CD4-positive, alpha-beta T cell treated with Interleukin-17A for 4 hours (primary cell): ENCODE data around the gene LRRTM3.

Source experiments
- DNase-seq: peaks from one replicate; pipeline ENCODE4 v3.0.0-alpha.2; 2020; ENCODE audit warnings: mixed read lengths

Gene LRRTM3

DNA sequence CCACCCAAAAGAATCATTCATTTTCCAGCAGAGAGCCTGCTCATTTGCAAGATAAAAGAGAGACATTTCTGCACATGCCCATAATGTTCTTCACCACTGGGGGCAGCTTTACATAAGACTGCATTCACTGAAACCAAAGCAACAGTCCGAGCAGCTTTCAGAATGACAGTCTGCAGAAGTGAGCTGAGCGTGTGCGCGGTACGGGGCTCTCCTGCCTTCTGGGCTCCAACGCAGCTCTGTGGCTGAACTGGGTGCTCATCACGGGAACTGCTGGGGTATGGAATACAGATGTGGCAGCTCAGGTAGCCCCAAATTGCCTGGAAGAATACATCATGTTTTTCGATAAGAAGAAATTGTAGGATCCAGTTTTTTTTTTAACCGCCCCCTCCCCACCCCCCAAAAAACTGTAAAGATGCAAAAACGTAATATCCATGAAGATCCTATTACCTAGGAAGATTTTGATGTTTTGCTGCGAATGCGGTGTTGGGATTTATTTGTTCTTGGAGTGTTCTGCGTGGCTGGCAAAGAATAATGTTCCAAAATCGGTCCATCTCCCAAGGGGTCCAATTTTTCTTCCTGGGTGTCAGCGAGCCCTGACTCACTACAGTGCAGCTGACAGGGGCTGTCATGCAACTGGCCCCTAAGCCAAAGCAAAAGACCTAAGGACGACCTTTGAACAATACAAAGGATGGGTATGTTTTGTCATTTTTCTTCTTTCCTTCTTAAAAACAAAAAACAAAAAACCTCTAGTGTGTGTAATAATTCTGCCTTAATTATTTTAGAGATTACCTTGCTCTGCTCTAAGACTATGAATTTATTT, at the start of gene LRRTM3:
LRRTM3 (plus strand) TSS at position 141 of the 820 bp plus-strand sequence.
- DNase-seq, result no peak

DNA sequence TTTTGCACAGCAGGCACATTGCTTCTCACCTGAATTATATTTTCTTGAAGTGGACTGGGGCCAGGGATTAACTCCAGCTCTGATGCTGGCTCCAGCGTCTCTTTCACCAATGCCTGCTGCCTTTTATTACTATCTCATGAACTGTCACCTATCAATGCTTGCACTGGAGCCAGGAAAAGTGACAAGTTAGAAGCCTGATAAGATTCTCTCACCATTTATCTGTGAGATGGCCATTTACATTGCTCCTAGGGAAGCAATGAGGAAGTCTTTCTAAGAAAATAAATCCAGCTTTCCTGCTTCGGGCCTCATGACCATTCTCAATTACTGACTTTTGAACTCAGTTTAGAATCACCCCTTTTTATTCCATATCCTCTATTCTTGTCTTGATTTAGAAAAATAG, 48.5 kb upstream of the LRRTM3 start:
- DNase-seq, result no peak

DNA sequence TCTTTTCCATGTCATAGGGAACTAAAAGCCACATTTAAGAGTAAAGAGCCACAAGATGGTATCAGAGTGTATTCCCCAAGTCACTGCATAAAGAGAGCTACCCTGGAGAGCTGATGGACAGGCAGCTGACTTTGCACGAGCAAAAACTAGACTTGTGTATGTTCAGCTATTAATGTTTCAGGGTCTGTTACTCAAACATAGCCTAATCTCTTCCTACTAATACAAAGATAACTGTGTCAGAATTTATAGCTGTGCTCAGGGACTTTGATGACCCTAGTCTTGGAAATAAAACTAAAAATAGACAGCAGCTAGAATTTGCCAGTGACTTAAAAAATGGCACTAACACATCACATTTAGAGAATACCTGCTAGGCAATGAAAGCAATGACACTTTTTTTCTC, 45.5 kb upstream of the LRRTM3 start:
- no peak for DNase-seq

DNA sequence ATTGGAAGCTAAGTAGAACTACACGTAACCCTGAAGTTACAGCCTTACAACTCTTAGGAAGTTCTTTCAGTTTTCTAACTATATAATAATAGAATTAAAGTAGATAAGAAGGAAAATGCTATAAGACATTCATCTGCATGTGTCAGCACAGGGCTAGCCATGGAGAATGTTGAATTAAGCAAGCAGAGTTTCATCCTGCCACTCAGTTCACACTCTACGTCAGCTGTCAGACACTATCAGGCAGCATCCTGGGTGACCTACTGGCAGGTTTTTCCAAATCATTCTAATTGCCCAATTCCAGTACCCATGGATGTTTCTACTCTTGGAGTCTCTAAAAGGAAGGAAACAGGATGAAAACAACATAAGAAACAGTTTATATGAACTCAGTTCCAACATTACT, 45.0 kb upstream of the LRRTM3 start:
- DNase-seq, result no peak

DNA sequence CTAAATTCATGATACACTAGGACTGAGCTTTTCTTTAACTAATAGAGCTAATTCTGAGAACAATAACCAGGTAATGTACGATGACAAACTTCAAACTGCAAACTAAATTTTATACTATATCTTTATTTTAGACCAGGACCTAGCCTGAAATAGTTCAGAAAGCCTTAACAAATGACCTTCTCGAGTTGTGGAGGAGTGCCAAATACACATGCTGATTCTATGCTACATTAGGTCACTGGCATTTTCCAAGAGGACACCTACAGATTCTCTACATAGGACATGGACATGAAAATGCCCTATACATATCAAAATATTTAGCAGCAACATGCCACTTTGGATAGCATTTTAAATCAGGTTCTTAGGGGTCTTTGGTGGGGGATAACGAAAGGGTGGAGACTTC, 44.0 kb upstream of the LRRTM3 start:
- no peak for DNase-seq

DNA sequence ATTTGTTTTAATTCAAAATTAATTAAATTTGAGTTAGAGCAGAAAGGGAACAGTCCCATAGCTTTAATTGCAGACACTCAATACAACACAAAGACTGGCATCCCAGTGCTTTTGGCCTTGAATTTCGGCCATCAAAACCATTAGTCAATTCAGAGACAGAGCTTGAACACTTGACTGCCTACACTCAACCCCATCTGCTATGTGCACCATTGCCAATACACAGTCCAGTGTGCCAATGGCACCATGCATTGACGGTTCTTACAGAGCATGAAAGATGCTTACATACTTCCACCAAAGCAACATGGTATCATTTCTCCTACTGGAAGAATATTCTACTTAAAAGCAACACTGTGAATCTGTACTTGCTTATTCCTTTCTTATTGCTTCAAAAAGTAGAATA, 43.6 kb upstream of the LRRTM3 start:
- no peak for DNase-seq

DNA sequence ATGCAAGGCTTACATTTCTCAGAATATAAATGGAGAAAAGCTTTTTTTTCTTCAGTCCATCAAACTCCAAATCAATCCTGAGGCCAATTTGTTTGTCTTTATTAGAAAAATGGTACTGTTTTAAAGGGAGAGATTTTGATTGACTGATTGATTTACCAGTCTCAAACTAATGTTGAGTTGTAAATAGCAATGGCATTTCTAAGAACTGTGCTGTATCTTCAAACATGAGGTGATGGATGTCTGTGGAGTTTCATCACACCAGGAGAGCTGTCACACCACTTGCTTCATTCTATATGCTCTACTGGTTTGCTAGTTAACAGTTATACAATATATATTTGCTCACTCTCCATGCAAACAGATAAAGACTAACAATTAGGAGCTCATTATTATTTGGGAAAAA, 39.0 kb upstream of the LRRTM3 start:
- no peak for DNase-seq

DNA sequence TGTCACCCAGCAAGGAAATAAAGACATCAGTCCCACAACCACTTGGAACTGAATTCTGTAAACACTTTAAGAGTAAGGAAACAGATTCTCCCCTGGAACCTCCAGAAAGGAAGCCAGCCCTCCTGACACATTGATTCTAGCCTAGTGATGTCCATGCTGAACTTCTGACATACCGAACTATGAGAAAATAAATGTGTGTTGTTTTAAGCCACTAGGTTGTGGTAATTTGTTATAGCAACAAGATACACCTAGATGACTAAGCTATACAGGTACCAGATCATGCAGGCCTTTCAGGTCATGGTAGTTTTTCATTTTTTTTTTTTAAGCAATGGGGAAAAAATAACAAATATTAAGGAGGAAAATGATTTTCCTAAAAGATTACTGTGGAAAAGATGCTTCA, 37.6 kb upstream of the LRRTM3 start:
- no peak for DNase-seq

DNA sequence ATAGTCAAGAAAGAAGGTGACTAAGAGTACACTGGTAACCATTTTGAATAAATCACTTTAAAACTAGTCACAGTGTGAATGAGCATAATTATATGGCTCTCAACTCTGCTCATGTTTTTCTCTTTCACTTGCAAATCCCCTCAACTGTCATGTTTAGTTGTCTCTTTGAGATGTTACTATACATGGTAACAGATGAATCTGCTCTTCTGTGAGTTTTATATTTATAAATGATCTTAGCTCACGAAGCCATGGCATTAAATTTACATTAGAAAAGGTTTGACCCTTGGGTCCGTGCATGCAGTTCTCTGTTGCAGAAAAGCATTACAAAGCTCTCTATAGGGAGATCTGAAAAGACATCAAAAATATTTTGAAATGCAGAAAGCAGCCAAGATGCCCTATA, 33.0 kb upstream of the LRRTM3 start:
- no peak for DNase-seq

DNA sequence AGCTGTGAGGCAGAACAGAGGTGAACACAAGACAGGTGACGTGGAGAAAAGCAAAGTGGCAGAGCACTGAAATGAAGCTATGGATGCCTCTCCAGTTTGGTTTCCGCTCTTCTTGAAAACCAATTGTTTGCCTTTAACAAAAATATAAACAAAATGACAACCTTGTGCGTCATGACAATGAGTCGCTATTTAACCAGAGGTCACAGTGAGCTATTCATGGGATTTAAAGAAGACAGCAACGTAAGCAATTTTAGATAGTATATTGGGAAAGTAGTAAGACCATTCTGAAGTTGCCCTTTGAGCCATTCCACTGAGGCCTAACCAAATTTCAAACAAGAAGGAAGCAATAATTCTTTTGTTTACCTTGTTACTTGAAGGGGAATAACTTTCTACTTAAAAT, 15.2 kb upstream of the LRRTM3 start:
- no peak for DNase-seq

DNA sequence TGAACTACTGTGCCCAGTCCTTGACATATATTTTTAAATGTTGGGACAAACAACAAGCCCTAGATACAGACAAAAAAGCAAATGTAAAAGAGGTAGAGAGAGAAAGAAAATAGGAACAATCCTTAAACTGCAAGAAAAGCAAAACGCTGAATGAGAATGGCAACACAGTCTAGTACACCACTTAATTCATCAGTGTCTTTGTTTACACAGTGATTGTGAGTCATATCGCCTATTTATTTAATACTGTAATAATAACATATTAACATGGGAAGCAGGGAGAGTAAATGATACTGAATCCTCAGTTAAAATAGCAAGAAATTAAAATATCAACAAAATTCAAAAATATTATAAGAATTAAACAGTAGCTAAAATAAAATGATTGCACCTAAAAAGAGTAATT, 9.8 kb upstream of the LRRTM3 start:
- no peak for DNase-seq

DNA sequence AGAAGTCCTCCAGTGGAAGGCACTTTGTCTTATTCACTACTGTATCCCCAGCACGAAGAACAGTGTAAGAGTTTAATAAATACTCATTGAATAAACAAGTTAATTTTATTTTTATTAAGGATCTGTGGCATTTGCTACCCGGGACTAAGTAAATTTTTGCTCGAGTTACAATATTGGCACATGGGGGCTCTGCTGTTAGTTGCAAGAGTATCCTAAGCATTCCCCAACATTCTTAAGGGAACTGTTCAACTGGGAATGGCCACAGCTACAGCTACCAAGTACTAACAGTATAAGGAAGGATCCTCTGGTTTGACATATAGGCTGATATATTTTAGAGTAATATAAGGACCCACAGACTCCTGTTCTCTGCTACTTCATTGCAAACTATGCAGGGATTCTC, 8.7 kb upstream of the LRRTM3 start:
- no peak for DNase-seq

DNA sequence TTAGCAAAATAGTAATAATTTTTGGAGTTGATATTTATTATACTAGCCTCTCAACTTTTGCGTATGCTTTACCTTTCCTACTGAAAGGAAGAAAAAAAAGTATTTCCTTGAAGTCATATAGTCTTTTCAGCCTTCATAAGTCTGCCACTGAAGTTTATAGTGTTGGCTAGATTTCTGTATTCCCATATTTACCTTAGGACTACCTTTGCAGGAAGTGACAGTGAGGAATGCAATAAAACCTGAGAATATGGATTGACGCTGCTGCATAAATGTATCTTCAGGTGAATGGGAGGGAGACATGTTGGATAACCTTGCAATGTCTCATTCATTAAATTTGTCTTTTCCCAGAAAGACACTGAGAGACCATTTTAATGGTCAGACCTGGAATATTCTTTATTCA, 6.6 kb upstream of the LRRTM3 start:
- DNase-seq, result no peak

DNA sequence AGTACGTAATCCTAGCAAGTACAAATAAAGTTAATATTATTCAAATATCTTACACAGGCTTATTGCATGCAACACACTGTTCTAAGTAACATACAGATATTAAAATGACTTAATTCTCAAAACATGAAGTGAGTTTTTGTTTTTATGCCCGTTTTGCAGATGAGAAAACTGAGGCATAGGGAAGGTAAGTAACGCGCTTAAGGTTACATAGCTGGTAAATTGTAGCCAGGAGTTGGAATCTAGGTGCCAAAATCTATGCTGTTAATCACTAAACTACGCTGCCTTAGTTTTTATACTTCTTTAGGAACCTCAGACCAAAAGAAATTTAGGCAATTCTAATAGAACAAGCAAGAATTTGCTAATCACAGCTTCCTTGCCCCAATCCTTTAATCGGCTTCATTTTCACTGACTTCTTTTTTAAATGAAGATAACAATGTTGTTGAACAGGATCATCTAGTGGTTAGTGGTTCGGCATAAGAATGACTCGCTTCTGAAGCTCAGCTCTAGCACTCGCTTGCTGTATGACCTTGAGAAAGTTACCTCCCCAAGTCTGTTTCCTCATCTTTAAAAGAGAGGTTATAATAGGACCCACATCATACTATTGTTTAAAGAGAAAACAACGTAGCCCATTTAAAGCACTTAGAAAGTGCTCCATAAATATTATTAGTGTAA, 1.0 kb upstream of the LRRTM3 start:
- no peak for DNase-seq

DNA sequence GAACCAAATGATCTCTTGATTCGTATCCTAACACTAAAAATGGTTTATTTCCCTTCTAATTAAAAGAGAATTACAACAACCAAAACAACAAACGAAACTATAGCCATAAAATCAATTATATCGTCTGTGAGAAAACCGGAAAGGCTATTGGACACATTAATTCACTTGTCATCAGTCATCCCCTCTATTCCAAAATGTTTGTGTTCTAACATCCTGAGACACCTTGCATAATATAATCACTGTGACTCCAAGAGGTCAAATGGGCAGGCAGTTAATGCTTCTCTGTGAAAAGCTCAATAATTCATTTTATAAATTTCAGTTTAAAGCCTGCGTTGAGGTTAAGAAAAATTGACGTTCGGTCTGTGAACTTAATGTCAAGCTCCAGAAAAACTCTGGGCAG, 463 bp upstream of the LRRTM3 start:
- DNase-seq, result no peak

DNA sequence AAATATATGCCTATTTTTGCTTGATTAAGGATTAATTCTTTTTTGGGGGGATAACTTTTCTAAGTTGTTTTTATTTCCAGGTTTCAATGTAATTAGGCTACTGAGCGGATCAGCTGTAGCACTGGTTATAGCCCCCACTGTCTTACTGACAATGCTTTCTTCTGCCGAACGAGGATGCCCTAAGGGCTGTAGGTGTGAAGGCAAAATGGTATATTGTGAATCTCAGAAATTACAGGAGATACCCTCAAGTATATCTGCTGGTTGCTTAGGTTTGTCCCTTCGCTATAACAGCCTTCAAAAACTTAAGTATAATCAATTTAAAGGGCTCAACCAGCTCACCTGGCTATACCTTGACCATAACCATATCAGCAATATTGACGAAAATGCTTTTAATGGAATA, 1.0 kb downstream of the LRRTM3 start:
- no peak for DNase-seq

DNA sequence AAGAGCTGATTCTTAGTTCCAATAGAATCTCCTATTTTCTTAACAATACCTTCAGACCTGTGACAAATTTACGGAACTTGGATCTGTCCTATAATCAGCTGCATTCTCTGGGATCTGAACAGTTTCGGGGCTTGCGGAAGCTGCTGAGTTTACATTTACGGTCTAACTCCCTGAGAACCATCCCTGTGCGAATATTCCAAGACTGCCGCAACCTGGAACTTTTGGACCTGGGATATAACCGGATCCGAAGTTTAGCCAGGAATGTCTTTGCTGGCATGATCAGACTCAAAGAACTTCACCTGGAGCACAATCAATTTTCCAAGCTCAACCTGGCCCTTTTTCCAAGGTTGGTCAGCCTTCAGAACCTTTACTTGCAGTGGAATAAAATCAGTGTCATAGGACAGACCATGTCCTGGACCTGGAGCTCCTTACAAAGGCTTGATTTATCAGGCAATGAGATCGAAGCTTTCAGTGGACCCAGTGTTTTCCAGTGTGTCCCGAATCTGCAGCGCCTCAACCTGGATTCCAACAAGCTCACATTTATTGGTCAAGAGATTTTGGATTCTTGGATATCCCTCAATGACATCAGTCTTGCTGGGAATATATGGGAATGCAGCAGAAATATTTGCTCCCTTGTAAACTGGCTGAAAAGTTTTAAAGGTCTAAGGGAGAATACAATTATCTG, 1.6 kb downstream of the LRRTM3 start:
- DNase-seq, result no peak

DNA sequence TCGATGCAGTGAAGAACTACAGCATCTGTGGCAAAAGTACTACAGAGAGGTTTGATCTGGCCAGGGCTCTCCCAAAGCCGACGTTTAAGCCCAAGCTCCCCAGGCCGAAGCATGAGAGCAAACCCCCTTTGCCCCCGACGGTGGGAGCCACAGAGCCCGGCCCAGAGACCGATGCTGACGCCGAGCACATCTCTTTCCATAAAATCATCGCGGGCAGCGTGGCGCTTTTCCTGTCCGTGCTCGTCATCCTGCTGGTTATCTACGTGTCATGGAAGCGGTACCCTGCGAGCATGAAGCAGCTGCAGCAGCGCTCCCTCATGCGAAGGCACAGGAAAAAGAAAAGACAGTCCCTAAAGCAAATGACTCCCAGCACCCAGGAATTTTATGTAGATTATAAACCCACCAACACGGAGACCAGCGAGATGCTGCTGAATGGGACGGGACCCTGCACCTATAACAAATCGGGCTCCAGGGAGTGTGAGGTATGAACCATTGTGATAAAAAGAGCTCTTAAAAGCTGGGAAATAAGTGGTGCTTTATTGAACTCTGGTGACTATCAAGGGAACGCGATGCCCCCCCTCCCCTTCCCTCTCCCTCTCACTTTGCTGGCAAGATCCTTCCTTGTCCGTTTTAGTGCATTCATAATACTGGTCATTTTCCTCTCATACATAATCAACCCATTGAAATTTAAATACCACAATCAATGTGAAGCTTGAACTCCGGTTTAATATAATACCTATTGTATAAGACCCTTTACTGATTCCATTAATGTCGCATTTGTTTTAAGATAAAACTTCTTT, 2.3 kb downstream of the LRRTM3 start:
- no peak for DNase-seq

DNA sequence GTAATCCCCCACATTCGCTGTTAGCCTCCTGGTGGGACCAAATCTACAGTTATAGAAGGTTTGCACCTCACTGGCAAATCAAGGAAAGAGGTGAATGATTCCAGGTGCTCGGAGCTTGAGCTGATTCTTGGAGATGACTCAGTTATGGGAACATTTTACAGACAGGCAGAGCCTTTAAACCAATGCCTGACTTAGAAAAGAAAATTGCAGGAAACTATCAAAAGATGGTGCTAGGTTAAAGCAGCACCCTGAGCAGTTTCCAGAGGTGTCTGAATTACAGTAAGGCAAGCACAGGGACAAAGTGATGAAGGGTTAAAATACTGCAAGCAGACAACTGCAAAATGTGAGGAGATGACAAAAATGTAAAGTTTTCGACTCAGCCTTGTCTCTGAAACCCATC, 2.9 kb downstream of the LRRTM3 start:
- no peak for DNase-seq

DNA sequence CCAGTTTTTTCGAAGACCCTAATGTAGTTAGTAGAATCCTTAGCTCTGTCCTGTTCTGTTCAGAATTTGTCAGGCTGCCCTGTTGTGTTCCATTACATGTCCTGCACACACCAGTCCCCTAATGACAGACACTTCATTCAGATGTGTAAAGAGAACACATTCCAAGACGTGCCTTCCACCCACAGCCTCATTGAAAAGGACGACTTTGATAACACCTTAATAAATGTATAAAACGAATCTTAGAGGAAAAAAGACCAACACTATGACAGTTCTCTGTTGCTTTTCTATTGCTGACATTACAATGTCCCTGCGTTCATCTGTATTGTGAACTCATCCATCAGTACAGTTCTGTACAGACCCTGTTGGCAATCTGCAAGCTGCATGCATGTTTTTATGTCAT, 3.5 kb downstream of the LRRTM3 start:
- DNase-seq, result no peak

DNA sequence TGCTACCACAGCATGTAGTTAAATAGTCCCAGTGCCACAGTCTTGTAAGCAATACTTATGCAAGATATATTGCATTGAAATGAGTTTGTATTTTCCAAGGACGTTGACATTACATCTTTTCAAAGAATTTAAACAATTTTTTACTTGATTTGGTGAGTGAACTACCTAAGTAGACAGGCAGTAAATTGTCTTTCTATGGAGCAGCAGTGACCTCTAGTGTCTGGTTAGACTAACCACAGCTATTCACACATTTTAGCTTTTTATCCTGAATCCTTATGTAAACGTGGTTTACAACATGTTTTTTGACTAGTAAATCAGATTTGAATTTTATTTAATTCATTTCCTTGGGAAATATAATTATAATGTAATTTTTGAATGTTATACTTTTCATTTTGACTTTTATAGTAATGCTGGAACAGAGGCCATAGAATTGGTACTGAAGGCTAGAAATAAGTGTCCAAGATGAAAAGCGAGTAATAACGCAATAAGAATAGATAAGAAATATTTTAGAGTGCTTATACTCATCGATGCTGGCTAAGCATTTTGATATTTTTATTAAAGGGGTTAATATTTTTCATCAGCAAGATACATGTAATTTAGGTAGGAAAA, 5.6 kb downstream of the LRRTM3 start:
- no peak for DNase-seq

DNA sequence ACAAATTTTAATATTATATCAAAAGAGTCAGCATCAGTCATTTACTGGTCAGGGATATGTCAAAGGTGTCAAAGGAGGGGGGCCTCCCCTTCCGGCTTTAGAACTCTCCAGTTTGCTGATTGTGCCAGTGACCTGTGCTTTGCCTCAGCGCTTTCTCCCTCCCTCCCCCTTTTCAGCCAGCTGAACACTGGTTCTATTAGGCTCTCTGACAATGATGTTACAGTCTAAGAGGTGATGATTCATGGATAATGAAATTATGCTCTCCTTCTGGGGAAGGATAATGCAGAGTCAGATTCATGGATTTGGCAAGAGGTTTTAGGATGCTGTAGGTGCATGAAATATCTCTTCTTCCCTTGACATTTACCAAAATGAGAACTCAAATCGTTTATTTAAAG, 6.1 kb downstream of the LRRTM3 start:
- DNase-seq, result no peak

DNA sequence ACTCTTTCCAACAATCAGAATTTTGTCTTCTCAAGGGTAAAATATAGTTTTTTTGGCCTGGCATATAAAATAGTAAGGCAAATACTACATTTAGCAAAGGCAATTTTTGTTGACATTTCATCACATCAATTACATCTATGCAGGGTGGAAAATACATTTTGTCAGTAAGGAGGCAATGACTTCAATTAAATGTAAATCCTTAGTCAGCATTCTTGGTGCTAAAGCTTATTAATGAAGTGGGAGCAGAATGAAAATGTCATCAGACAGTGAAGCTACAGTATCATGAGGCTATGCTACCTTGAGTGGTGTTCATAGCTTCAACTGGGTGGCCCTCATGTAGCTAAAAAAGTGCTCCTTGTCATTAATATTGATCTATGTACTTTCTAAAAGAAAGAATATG, 8.9 kb downstream of the LRRTM3 start:
- DNase-seq, result no peak
